IPS-18a (cell line): Measurements from ENCODE around the gene MYOZ3.

ENCODE experiments used
- H3K27ac ChIP-seq: one replicate; pipeline ENCODE4 v1.5.1; 2013; ENCODE audit warnings: low read length
- H3K27me3 ChIP-seq: one replicate; pipeline ENCODE4 v1.6.1; 2013; ENCODE audit warnings: mild to moderate bottlenecking, low read length; ENCODE audit not compliant: control insufficient read depth, insufficient read depth
- H3K36me3 ChIP-seq: one replicate; pipeline ENCODE4 v1.6.1; 2013; ENCODE audit warnings: low read depth, low read length; ENCODE audit not compliant: control insufficient read depth
- H3K4me1 ChIP-seq: one replicate; pipeline ENCODE4 v1.6.1; 2013; ENCODE audit warnings: low read depth, low read length; ENCODE audit not compliant: control insufficient read depth
- H3K4me3 ChIP-seq: one replicate; pipeline ENCODE4 v1.5.1; 2013; ENCODE audit warnings: low read length
- H3K9ac ChIP-seq: one replicate; pipeline ENCODE4 v1.6.1; 2013; ENCODE audit warnings: mild to moderate bottlenecking, low read length, moderate library complexity
- H3K9me3 ChIP-seq: one replicate; pipeline ENCODE4 v1.6.1; 2013; ENCODE audit warnings: low read depth, low read length; ENCODE audit not compliant: control insufficient read depth

Gene MYOZ3

DNA sequence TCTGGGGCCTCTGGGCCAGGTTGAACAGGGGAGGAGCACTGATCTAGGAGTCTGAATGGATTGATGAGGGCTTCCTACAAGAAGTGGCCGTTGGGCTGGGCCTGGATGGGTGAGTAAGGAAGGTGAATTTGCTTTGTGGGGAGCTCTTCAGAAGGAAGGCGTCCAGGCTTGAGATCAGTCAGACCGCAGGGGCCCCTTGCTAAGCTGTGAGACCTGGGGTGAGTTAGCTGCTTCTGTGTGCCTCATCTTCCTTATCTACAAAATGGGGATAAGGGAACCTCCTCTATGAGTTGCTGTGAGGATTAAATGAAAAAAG, 21.7 kb upstream of the MYOZ3 start:
- Histone ChIP-seq H3K27me3 (no peaks in the 10 kb centered on the region), H3K36me3 (no peaks in the 10 kb centered on the region), H3K9ac (no peak overlapping the region), H3K4me3 (no peak overlapping the region), H3K27ac (no peak overlapping the region), H3K9me3 (no peaks in the 10 kb centered on the region), H3K4me1 (peaks cover 25% of the 10 kb centered on the region)

GRCh38 chr5:150639751-150640150, 21.3 kb upstream of the MYOZ3 start:
- Histone ChIP-seq H3K36me3 (no peaks in the 10 kb centered on the region), H3K27me3 (no peaks in the 10 kb centered on the region), H3K4me1 (peaks cover 29% of the 10 kb centered on the region), H3K9ac (no peak overlapping the region), H3K4me3 (no peak overlapping the region), H3K27ac (no peak overlapping the region), H3K9me3 (no peaks in the 10 kb centered on the region)

- Histone ChIP-seq H3K4me3 (no peak within 1 kb of the TSS), H3K4me1 (peaks cover 35% of the 10 kb centered on the region), H3K9ac (no peak within 1 kb of the TSS), H3K9me3 (no peaks in the 10 kb centered on the region), H3K36me3 (no peaks in the 10 kb centered on the region), H3K27me3 (no peaks in the 10 kb centered on the region), H3K27ac (no peak within 1 kb of the TSS)
Observed at GRCh38 chr5:150640311-150641005, 20.6 kb upstream of the MYOZ3 start, which contains the start of gene SYNPO. SYNPO (plus strand) TSS chr5:150640660; CDS start chr5:150648276, 7,616 bp downstream.

DNA sequence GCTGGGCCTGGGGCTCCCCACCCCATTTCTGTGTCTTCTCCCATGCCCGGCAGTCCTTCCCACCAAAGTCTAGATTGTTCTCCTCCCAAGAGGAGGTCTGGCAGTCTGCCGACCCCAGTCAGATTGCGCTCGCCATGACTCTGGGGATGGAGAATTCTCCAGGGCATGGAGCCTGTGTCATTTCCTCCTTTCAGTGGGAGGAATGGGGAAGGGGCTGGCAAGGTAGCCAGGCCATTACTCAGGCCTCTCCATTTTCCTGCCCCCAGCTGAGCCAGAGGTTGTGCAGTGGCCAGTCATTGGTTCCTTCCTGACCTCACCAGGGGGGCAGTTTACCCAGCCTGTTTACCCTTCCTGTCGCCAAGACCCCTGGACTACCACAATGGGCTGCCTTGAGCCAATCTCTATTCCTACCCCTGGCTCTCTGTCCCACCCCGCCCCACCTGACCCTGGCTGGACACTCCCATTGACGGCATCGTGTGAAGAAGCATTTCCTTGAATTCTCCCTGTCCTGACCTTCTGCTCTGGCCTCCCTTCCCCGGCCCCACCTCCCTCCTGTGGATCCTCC, 20.0 kb upstream of the MYOZ3 start:
- Histone ChIP-seq H3K9ac (no peak overlapping the region), H3K4me3 (no peak overlapping the region), H3K27ac (no peak overlapping the region), H3K9me3 (no peaks in the 10 kb centered on the region), H3K36me3 (no peaks in the 10 kb centered on the region), H3K4me1 (peaks cover 35% of the 10 kb centered on the region), H3K27me3 (no peaks in the 10 kb centered on the region)

GRCh38 chr5:150641824-150642566, 19.1 kb upstream of the MYOZ3 start:
- H3K9me3 ChIP-seq: no peaks in the 10 kb centered on the region
- H3K4me3 ChIP-seq: no peak overlapping the region
- peaks cover 35% of the 10 kb centered on the region for H3K4me1 ChIP-seq
- no peak overlapping the region for H3K27ac ChIP-seq
- H3K36me3 ChIP-seq: no peaks in the 10 kb centered on the region
- no peak overlapping the region for H3K9ac ChIP-seq
- H3K27me3 ChIP-seq: no peaks in the 10 kb centered on the region

- Histone ChIP-seq H3K9me3 (no peaks in the 10 kb centered on the region), H3K36me3 (no peaks in the 10 kb centered on the region), H3K27ac (no peak overlapping the region), H3K9ac (no peak overlapping the region), H3K4me3 (no peak overlapping the region), H3K27me3 (no peaks in the 10 kb centered on the region), H3K4me1 (peaks cover 32% of the 10 kb centered on the region)
Observed at GRCh38 chr5:150642567-150642927, 18.5 kb upstream of the MYOZ3 start.

DNA sequence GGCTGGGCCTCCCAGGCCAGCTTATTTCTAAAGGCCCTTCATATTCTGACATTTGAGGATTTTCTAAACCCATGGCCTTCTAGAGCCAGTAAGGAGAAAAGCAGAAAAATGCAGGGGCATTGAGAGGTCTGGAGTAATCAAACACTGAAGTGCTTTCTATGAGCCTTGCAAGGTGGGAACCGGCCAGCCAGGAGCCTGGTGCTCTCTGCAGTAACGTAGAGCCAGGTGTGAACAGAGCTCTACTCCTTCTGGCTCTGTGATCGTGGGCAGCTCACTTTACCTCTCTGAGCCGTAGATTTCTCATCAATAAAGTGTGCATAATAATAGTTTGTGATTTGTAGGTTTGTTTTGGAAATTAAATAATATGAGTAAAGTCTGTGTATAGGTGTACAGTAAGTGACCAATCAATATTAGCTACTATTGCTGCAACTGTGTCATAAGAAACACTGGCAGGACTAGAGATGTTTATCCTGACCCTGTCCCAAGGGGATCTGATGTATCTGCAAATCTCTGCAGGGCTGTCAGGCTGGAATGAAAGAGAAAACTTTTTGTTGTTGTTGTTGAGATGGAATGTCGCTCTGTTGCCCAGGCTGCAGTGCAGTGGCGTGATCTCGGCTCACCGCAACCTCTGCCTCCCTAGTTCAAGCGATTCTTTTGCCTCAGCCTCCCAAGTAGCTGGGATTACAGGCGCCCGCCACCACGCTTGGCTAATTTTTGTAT, 17.9 kb upstream of the MYOZ3 start:
- Histone ChIP-seq H3K27me3 (no peaks in the 10 kb centered on the region), H3K36me3 (no peaks in the 10 kb centered on the region), H3K4me3 (no peak overlapping the region), H3K4me1 (peaks cover 26% of the 10 kb centered on the region), H3K9me3 (no peaks in the 10 kb centered on the region), H3K9ac (no peak overlapping the region), H3K27ac (no peak overlapping the region)

DNA sequence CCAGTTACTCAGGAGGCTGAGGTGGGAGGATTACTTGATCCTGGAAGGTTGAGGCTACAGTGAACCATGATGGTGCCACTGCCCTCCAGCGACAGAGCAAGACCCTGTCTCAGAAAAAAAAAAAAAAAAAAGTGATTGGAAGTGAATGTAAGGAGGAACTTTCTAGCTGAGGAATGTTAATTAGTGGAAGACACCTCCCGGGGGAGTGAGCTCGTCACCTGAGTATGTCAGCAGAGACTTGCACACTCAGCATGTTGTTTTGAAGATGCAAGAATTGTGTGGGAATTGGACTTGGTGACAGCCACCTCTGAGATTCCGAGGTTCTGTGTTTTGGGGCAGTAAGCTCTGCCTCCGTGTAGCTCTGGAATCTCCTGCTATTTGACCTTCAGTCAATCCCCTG, 17.0 kb upstream of the MYOZ3 start:
- Histone ChIP-seq H3K9me3 (no peaks in the 10 kb centered on the region), H3K27me3 (no peaks in the 10 kb centered on the region), H3K27ac (no peak overlapping the region), H3K4me1 (peaks cover 19% of the 10 kb centered on the region), H3K9ac (no peak overlapping the region), H3K36me3 (no peaks in the 10 kb centered on the region), H3K4me3 (no peak overlapping the region)

GRCh38 chr5:150644514-150644913, 16.5 kb upstream of the MYOZ3 start:
- Histone ChIP-seq H3K4me1 (peaks cover 19% of the 10 kb centered on the region), H3K27ac (no peak overlapping the region)

GRCh38 chr5:150645070-150645700, 15.9 kb upstream of the MYOZ3 start:
- Histone ChIP-seq H3K4me3 (no peak overlapping the region), H3K9me3 (no peaks in the 10 kb centered on the region), H3K27ac (no peak overlapping the region), H3K9ac (no peak overlapping the region), H3K27me3 (no peaks in the 10 kb centered on the region), H3K36me3 (no peaks in the 10 kb centered on the region), H3K4me1 (peaks cover 19% of the 10 kb centered on the region)

More at GRCh38 chr5:150644514-150644913, 16.5 kb upstream of the MYOZ3 start:
- Histone ChIP-seq H3K9me3 (no peaks in the 10 kb centered on the region), H3K4me3 (no peak overlapping the region), H3K27me3 (no peaks in the 10 kb centered on the region), H3K36me3 (no peaks in the 10 kb centered on the region), H3K9ac (no peak overlapping the region)
